SK-N-SH treated with all-trans-retinoic acid at 6 μM for 48 hours (cell line): ENCODE measurements around the gene ASB17.
A peak's percentile ranks its signal among the peaks of the same experiment; 100 is the strongest.

ENCODE experiments used
- ARNTL ChIP-seq: fragments of 450-650 bp; formaldehyde crosslinking; IDR thresholded peaks from 2 replicates; pipeline ENCODE4 v1.5.0; 2020; ENCODE audit warnings: low read depth, mild to moderate bottlenecking, moderate library complexity, borderline replicate concordance
- ESRRG ChIP-seq: fragments of 250-450 bp; sonication (Bioruptor Pico); IDR thresholded peaks from 2 replicates; pipeline ENCODE4 v1.6.1; 2021; ENCODE audit warnings: mild to moderate bottlenecking
- PPARA ChIP-seq: fragments of 250-450 bp; sonication (Bioruptor Pico); IDR thresholded peaks from 2 replicates; pipeline ENCODE4 v1.5.0; 2020; ENCODE audit warnings: mild to moderate bottlenecking, borderline replicate concordance
- RARB ChIP-seq: fragments of 250-450 bp; sonication (Bioruptor Pico); IDR thresholded peaks from 2 replicates; pipeline ENCODE4 v1.8.0; 2021; ENCODE audit warnings: mild to moderate bottlenecking, moderate library complexity
- TCF4 ChIP-seq: fragments of 250-450 bp; sonication (Bioruptor Pico); IDR thresholded peaks from 2 replicates; pipeline ENCODE4 v1.8.0; 2021; ENCODE audit warnings: mild to moderate bottlenecking, moderate library complexity, borderline replicate concordance
- ZFP3 ChIP-seq: fragments of 250-450 bp; sonication (Bioruptor Pico); IDR thresholded peaks from 2 replicates; pipeline ENCODE4 v1.5.0; 2020; ENCODE audit warnings: mild to moderate bottlenecking, moderate library complexity
- ZNF565 ChIP-seq: fragments of 450-650 bp; formaldehyde crosslinking; conservative IDR thresholded peaks from 2 replicates; pipeline ENCODE4 v1.5.0; 2020; ENCODE audit warnings: low read depth, mild to moderate bottlenecking, moderate library complexity
- TF ChIP-seq, protein P1 (sequence below): fragments of 250-450 bp; sonication (Bioruptor Pico); IDR thresholded peaks from 2 replicates; pipeline ENCODE4 v1.5.1; 2020; ENCODE audit warnings: low read depth, mild to moderate bottlenecking, moderate library complexity
- TF ChIP-seq, protein P2 (sequence below): fragments of 250-450 bp; sonication (Bioruptor Pico); IDR thresholded peaks from 2 replicates; pipeline ENCODE4 v1.8.0; 2020; ENCODE audit warnings: mild to moderate bottlenecking, moderate library complexity, borderline replicate concordance

DNA sequence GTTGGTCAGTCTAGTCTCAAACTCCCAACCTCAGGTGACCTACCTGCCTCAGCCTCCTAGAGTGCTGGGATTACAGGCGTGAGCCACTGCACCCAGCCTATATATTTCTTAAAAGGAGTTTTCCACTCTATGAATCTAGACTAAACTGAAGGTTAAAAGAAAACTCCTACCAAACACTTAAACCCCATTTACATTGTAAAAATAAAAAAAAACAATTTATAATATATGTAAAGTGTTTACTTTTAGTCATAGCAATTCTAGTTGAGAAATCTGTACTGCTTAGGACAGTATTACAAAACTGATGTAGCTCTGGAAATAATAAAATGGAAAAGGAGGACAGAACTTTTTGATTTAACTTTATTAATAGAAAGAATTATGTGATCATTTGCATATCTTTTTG is 9.5 kb downstream of the ASB17 start:
- TF ChIP-seq PPARA (CRISPR knock-in tag) (no peak), ARNTL (CRISPR knock-in tag) (no peak), ZFP3 (peak; percentile 91), ZNF565 (CRISPR knock-in tag) (no peak), RARB (no peak), ESRRG (no peak), TCF4 (CRISPR knock-in tag) (no peak)
- TF ChIP-seq, protein P1, sequence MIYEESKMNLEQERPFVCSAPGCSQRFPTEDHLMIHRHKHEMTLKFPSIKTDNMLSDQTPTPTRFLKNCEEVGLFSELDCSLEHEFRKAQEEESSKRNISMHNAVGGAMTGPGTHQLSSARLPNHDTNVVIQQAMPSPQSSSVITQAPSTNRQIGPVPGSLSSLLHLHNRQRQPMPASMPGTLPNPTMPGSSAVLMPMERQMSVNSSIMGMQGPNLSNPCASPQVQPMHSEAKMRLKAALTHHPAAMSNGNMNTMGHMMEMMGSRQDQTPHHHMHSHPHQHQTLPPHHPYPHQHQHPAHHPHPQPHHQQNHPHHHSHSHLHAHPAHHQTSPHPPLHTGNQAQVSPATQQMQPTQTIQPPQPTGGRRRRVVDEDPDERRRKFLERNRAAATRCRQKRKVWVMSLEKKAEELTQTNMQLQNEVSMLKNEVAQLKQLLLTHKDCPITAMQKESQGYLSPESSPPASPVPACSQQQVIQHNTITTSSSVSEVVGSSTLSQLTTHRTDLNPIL (CRISPR knock-in tag): no peak
- TF ChIP-seq, protein P2, sequence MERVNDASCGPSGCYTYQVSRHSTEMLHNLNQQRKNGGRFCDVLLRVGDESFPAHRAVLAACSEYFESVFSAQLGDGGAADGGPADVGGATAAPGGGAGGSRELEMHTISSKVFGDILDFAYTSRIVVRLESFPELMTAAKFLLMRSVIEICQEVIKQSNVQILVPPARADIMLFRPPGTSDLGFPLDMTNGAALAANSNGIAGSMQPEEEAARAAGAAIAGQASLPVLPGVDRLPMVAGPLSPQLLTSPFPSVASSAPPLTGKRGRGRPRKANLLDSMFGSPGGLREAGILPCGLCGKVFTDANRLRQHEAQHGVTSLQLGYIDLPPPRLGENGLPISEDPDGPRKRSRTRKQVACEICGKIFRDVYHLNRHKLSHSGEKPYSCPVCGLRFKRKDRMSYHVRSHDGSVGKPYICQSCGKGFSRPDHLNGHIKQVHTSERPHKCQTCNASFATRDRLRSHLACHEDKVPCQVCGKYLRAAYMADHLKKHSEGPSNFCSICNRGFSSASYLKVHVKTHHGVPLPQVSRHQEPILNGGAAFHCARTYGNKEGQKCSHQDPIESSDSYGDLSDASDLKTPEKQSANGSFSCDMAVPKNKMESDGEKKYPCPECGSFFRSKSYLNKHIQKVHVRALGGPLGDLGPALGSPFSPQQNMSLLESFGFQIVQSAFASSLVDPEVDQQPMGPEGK (CRISPR knock-in tag): no peak
